Activated naive CD8-positive, alpha-beta T cell treated with anti-CD3 and anti-CD28 coated beads, Interleukin-2, amount 50 U/mL, for 24 hours (primary cell): Measurements from ENCODE around the gene TNS3.

Source experiments
- ATAC-seq: fragments of 150-1000 bp; cut with Tn5 transposase; one replicate; pipeline ENCODE4 v1.10.0; 2021
- DNase-seq: peaks from one replicate; pipeline ENCODE4 v3.0.0; 2021
- H3K27ac Mint-ChIP-seq: one replicate; pipeline ENCODE4 v1.8.0; 2021; ENCODE audit warnings: mild to moderate bottlenecking, mixed read lengths
- H3K27me3 Mint-ChIP-seq: one replicate; pipeline ENCODE4 v1.8.0; 2021; ENCODE audit warnings: mixed read lengths
- H3K36me3 Mint-ChIP-seq: one replicate; pipeline ENCODE4 v1.8.0; 2021; ENCODE audit warnings: low read depth, mixed read lengths
- H3K4me1 Mint-ChIP-seq: one replicate; pipeline ENCODE4 v1.8.0; 2021; ENCODE audit warnings: mixed read lengths
- H3K4me3 Mint-ChIP-seq: one replicate; pipeline ENCODE4 v1.8.0; 2021; ENCODE audit warnings: mild to moderate bottlenecking, moderate library complexity, mixed read lengths
- H3K9me3 Mint-ChIP-seq: one replicate; pipeline ENCODE4 v1.8.0; 2021; ENCODE audit warnings: mixed read lengths

Gene TNS3

GRCh38 chr7:47498229-47499056 is 83.5 kb downstream of the TNS3 start:
- no peaks in the 10 kb centered on the region for H3K9me3 Mint-ChIP-seq
- ATAC-seq = no peak
- H3K4me3 Mint-ChIP-seq = no peak overlapping the region
- no peak overlapping the region for H3K27ac Mint-ChIP-seq
- peaks cover 26% of the 10 kb centered on the region for H3K4me1 Mint-ChIP-seq
- peaks cover 6% of the 10 kb centered on the region for H3K27me3 Mint-ChIP-seq
- no peaks in the 10 kb centered on the region for H3K36me3 Mint-ChIP-seq
- no peak for DNase-seq

GRCh38 chr7:47497367-47498096 is 84.4 kb downstream of the TNS3 start:
- H3K4me3 Mint-ChIP-seq = no peak overlapping the region
- H3K9me3 Mint-ChIP-seq = no peaks in the 10 kb centered on the region
- no peak for ATAC-seq
- no peaks in the 10 kb centered on the region for H3K36me3 Mint-ChIP-seq
- peaks cover 6% of the 10 kb centered on the region for H3K27me3 Mint-ChIP-seq
- no peak overlapping the region for H3K27ac Mint-ChIP-seq
- no peak for DNase-seq
- peaks cover 26% of the 10 kb centered on the region for H3K4me1 Mint-ChIP-seq

GRCh38 chr7:47496666-47497065 is 85.2 kb downstream of the TNS3 start:
- no peak for ATAC-seq
- no peak for DNase-seq
- Mint-ChIP-seq H3K4me1 (peaks cover 26% of the 10 kb centered on the region), H3K27me3 (peaks cover 6% of the 10 kb centered on the region), H3K9me3 (no peaks in the 10 kb centered on the region), H3K36me3 (no peaks in the 10 kb centered on the region), H3K27ac (no peak overlapping the region), H3K4me3 (no peak overlapping the region)

GRCh38 chr7:47496056-47496665 is 85.8 kb downstream of the TNS3 start:
- Mint-ChIP-seq H3K9me3 (no peaks in the 10 kb centered on the region), H3K4me3 (no peak overlapping the region), H3K4me1 (peaks cover 26% of the 10 kb centered on the region), H3K27ac (peak overlapping the region; percentile 57), H3K36me3 (no peaks in the 10 kb centered on the region), H3K27me3 (peaks cover 6% of the 10 kb centered on the region)
- ATAC-seq = no peak
- no peak for DNase-seq

GRCh38 chr7:47493976-47494911 is 87.7 kb downstream of the TNS3 start:
- Mint-ChIP-seq H3K27ac (no peak overlapping the region), H3K4me1 (peaks cover 26% of the 10 kb centered on the region), H3K9me3 (no peaks in the 10 kb centered on the region), H3K36me3 (no peaks in the 10 kb centered on the region), H3K27me3 (peaks cover 6% of the 10 kb centered on the region), H3K4me3 (peak overlapping the region; percentile 24)
- no peak for DNase-seq
- ATAC-seq = no peak

- DNase-seq = no peak
- Mint-ChIP-seq H3K9me3 (no peaks in the 10 kb centered on the region), H3K4me3 (no peak overlapping the region), H3K4me1 (peaks cover 24% of the 10 kb centered on the region), H3K27me3 (peaks cover 6% of the 10 kb centered on the region), H3K36me3 (no peaks in the 10 kb centered on the region), H3K27ac (no peak overlapping the region)
- ATAC-seq = no peak
Observed at GRCh38 chr7:47492716-47493325, 89.1 kb downstream of the TNS3 start.

GRCh38 chr7:47490501-47491265 is 91.2 kb downstream of the TNS3 start:
- no peaks in the 10 kb centered on the region for H3K36me3 Mint-ChIP-seq
- no peak overlapping the region for H3K4me3 Mint-ChIP-seq
- DNase-seq (no peak), ATAC-seq (no peak)
- peaks cover 6% of the 10 kb centered on the region for H3K27me3 Mint-ChIP-seq
- H3K27ac Mint-ChIP-seq = no peak overlapping the region
- H3K9me3 Mint-ChIP-seq = no peaks in the 10 kb centered on the region
- H3K4me1 Mint-ChIP-seq = peaks cover 12% of the 10 kb centered on the region

- ATAC-seq (no peak), DNase-seq (no peak)
- Mint-ChIP-seq H3K27me3 (peaks cover 6% of the 10 kb centered on the region), H3K4me3 (no peak overlapping the region), H3K27ac (no peak overlapping the region), H3K4me1 (peaks cover 11% of the 10 kb centered on the region), H3K36me3 (no peaks in the 10 kb centered on the region), H3K9me3 (no peaks in the 10 kb centered on the region)
Observed at GRCh38 chr7:47489624-47490023, 92.3 kb downstream of the TNS3 start.

- Mint-ChIP-seq H3K9me3 (no peaks in the 10 kb centered on the region), H3K4me1 (peaks cover 4% of the 10 kb centered on the region), H3K27me3 (peaks cover under 1% of the 10 kb centered on the region), H3K36me3 (no peaks in the 10 kb centered on the region), H3K27ac (no peak overlapping the region), H3K4me3 (no peak overlapping the region)
- DNase-seq = no peak
- ATAC-seq = no peak
Observed at GRCh38 chr7:47488969-47489342, 93.0 kb downstream of the TNS3 start.

GRCh38 chr7:47488201-47488968 is 93.5 kb downstream of the TNS3 start:
- H3K9me3 Mint-ChIP-seq = no peaks in the 10 kb centered on the region
- H3K4me1 Mint-ChIP-seq = peaks cover 3% of the 10 kb centered on the region
- no peak overlapping the region for H3K27ac Mint-ChIP-seq
- no peak overlapping the region for H3K4me3 Mint-ChIP-seq
- H3K27me3 Mint-ChIP-seq = no peaks in the 10 kb centered on the region
- DNase-seq (no peak), ATAC-seq (no peak)
- no peaks in the 10 kb centered on the region for H3K36me3 Mint-ChIP-seq

GRCh38 chr7:47485640-47486435 is 96.1 kb downstream of the TNS3 start:
- Mint-ChIP-seq H3K27ac (no peak overlapping the region), H3K9me3 (peaks cover 6% of the 10 kb centered on the region), H3K27me3 (no peaks in the 10 kb centered on the region), H3K4me3 (no peak overlapping the region), H3K36me3 (peaks cover 3% of the 10 kb centered on the region), H3K4me1 (peaks cover 25% of the 10 kb centered on the region)
- DNase-seq (no peak), ATAC-seq (no peak)

GRCh38 chr7:47484923-47485639 is 96.8 kb downstream of the TNS3 start:
- H3K27ac Mint-ChIP-seq = no peak overlapping the region
- peaks cover 6% of the 10 kb centered on the region for H3K9me3 Mint-ChIP-seq
- no peak for ATAC-seq
- no peak for DNase-seq
- H3K36me3 Mint-ChIP-seq = peaks cover 3% of the 10 kb centered on the region
- H3K4me3 Mint-ChIP-seq = no peak overlapping the region
- no peaks in the 10 kb centered on the region for H3K27me3 Mint-ChIP-seq
- H3K4me1 Mint-ChIP-seq = peaks cover 33% of the 10 kb centered on the region
